MM.1S (cell line): ENCODE measurements around the gene SLC2A5.

Source experiments
- CTCF ChIP-seq: fragments of 300-600 bp; sonication (generic); IDR thresholded peaks from 2 replicates; pipeline ENCODE4 v1.5.1; 2016; ENCODE audit warnings: antibody characterized with exemption, low read length, mixed read lengths
- EZH2 ChIP-seq: fragments of 300-600 bp; sonication (generic); optimal IDR thresholded peaks from 2 replicates; pipeline ENCODE3; 2017; ENCODE audit warnings: low read depth, mild to moderate bottlenecking, antibody characterized with exemption, low read length, mixed read lengths

- TF ChIP-seq CTCF: no peak
- no peak for TF ChIP-seq EZH2
Measured at GRCh38 chr1:9078752-9079500, 9.5 kb upstream of the SLC2A5 start.
